ENCODE data around the gene ALPK1.
"Not testable (repeated sequence)": the region's sequence is repeated elsewhere in the genome, so short reads cannot be mapped to it uniquely, and the experiment has no call there.

Gene ALPK1

GRCh38 chr4:112284662-112285411 lies 12.3 kb upstream of the ALPK1 start:
- DNase-seq: no peak

DNA sequence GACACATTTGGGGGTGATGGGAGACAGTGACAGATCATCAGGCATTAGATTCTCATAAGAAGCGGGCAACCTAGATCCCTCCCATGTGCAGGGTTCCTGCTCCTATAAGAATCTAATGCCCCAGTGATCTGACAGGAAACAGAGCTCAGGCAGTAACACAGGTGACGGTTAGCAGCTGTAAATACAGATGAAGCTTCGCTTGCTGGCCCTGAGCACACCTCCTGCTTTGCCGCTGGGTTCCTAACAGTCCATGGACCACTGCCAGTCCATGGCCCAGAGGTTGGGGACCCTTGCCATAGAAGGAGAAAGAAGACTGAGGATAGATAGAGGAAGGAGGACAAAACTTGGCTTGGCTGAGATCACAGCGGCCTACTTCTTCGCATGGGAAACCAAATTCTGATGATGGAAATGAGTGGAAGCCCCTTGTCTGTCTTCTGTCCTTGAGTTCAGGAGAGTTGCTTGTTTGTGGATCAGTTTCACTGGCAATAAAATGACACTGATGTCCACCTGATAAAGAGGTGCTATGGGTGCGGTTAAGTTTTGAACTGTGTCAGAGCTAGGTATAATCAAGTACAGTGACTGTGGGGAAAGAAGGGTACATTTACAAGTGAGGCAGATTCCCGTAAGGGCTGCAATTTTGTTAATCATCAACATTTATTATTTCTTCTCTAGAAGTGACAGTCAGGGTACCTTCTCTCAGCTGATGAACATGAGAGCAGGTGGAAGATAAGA lies 9.7 kb upstream of the ALPK1 start:
- DNase-seq: no peak

- no peak for DNase-seq
Observed at GRCh38 chr4:112288455-112288854, 8.7 kb upstream of the ALPK1 start.

- DNase-seq: no peak
Observed at GRCh38 chr4:112289407-112290253, 7.5 kb upstream of the ALPK1 start.

DNA sequence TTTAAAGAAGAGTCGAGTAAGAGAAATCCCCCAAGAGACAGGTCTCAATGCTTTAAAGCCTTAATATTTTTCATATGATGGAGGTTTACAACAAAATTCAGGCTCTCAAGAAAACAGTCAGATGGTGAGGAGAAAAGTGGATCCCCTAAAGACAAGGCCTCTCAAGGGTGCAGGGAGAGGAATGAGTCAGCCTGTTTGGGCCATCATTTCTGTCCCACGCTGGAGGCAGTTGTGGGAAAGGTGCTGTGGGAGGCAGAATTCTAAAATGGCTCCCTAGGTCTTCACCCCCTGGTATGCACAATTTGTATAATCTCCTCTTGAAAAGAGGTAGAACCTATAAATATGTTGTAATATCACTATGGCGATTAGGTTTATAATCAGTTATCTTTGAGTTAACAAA lies 6.8 kb upstream of the ALPK1 start:
- DNase-seq: no peak

GRCh38 chr4:112299721-112300120 lies 2.6 kb downstream of the ALPK1 start:
- no peak for DNase-seq

GRCh38 chr4:112302320-112303274 lies 5.4 kb downstream of the ALPK1 start:
- DNase-seq: no peak

- not testable (repeated sequence) for DNase-seq
Observed at GRCh38 chr4:112305477-112305876, 8.3 kb downstream of the ALPK1 start.

- not testable (repeated sequence) for DNase-seq
Observed at GRCh38 chr4:112309263-112309791, 12.2 kb downstream of the ALPK1 start.

GRCh38 chr4:112311516-112311915 lies 14.3 kb downstream of the ALPK1 start:
- DNase-seq: no peak

DNA sequence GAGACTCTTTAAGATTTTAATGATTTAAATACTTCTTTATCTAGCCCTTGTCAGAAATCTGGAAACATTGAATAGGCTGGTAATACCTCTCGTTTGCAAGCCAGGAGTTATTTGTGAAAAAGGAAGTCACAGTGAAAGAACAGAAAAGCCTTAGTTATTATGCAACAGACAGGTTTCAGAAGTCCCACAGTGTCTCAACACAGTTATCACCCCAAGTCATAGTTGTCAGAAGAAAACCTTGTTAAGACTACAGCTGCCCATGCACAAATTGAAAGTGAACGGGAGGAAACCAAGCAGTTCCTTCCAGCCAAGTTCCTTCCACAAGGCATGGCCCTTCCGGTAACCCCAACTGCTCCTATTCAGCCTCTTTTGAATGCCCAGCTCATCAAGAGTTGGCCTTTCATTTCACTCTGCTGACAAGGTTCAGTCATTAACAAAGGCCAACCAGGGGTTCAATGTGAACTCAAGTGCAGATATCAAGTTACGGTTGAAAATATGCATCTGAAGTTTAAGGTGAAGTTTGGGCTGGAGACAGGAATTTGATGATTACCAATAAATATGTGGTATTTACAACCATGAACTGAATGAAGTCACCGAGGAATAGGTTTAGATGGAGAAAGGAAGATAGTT lies 15.6 kb downstream of the ALPK1 start:
- DNase-seq: no peak

GRCh38 chr4:112315446-112315845 lies 18.3 kb downstream of the ALPK1 start:
- DNase-seq: no peak

GRCh38 chr4:112316360-112316759 lies 19.2 kb downstream of the ALPK1 start:
- DNase-seq: no peak

DNA sequence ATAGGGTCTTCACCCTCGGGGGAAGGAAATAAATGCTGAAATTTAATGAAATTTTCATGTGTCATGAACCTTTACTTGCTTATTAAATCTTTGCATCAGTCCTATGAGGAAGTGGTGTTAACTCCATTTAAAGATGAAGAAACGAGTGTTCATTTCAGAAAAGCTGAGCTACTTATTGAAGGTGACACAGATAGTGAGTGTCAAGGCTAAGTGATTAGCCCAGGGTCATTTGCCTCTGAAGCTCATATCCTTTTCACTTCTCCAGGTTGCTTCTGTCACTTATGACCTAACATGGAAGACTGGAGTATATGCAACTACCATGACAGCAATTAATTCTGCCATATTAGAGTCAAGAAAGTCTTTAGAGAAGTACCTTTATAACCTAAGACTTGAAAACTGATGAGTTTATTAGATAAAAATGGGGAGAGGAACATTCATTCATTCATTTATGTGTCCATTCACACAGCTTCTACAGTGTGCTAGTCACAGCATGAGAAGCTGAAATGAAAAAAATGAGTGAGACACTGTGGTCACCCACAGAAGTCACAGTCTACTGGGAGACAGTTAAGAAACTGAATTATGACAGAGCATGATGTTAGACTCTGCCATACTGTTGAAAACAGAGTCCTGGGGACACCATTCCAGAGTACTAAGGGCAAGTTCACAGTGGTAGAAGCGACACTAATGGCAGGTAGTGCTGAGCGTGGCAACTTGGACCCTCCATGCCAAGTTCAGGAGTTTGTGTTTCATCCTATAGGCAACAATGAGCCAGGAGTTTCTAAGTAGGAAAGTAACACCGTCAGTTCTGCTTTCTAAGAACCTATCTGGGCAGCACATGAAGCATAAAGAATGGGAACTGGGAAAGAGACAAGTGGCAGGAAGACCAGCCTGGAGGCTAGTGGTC lies 21.3 kb downstream of the ALPK1 start:
- DNase-seq: no peak

DNA sequence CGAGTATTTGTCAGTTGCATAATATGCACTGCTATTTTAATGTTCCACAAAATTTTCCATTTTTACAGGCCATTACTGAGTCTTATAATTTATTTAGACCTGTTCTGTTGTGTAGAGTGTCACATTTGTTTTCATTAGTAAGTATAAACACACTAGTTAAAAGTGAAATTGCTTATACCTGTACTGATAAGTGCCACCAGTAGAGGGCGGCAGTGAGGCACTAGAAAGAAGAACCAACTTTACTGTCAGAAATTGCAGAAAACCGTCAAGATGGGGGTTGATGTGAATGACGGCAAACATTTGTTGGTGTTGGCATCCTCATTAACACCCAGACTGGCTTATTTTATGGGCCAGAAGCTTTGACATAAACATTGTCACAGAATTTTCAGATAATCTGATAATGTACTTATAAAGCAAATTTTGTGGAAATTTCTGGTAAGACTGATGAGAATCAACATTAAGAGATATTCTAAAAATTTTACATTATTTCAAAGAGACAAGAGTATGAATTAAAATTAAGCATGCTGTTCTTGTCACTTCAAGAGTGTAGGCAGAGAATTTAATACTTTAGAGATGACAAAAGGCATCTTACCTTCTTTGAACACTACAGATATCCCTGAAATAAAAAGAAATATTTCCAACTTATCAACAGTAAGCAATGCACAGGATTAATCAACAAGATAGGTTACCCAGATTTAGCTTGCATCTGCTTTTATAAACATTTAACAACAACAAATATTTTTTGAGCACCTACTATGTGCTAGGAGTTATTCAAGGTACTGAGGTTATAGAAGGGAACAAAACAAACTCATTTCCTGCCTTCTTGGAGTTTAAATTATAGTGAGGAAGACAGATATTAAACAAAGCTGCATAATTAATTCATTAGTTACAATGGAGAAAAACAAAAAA lies 24.9 kb downstream of the ALPK1 start:
- peak; percentile 19 for DNase-seq

GRCh38 chr4:112322866-112323265 lies 25.7 kb downstream of the ALPK1 start:
- DNase-seq: no peak

DNA sequence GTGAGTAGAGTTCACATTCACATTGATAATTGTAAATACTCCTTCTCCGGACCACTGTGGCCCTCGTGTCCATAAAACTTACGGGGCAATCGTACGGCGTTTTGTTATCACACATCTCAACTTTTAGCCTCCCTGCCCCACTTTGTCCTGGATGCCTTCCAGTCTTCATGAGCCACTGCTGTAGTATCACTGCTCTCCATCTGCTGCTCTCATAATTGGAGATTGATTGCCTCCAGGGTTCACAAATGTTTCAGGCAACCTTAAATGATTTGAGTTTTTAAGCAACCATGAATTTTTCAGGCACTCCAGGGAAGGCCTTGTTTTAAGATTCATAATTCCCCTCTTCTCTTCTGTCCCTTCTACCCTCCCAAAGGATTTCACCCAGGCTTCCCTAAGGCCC lies 28.4 kb downstream of the ALPK1 start:
- no peak for DNase-seq

- DNase-seq: peak; percentile 45
Observed at GRCh38 chr4:112327965-112328733, 31.0 kb downstream of the ALPK1 start.

DNA sequence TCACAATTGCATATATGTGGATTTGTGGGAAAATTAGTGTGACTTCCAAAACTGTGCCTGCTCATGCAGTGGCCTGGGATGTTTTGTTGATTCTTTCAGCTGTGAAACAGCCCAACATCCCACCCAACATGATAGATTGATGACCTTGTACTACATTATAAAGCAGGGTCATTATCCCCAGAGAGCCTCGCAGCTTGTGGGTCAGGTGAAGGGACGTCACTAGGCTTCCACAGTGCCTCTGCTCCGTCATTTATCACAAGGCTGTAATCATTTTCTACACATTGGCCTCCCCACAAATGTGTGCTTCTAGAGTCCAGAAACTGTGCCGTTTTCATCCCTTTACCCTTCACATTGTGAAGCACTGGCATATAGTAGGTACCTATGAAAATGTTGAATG lies 31.6 kb downstream of the ALPK1 start:
- DNase-seq: no peak
